ENCODE measurements around the gene ACOT7.

The ACOT7 gene

DNA sequence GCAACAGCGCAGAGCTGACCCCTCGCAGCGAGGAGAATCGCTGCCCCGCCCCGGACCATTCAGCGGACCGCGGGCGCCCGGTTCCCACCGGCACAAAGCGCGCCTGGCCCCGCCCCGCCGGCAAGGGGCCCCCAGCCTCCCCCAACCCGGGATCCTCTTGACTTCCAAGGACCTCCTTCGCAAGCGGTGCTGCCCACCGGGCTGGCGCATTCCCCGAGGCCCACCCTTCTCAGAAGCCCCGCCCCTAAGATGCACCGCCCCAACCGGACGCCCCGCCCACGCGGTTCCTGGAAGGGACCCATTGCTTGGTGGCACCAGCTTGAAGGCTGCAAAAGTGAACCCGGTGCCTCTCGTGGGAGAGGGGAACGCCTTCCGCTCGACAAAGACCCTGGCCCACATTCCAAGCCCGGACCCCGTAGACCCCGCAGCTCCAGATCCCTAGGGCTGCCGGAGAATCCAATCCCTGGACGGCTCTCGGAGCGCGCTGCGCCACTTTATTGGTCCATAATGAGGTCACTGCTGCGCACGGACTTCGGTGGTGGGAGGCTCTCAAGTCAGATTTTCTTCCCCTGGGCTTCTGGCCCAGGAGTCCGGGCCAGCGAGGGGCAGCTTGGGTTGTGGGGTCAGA, 147.6 kb downstream of the ACOT7 start:
- peak; percentile 51 to 85 for DNase-seq

DNA sequence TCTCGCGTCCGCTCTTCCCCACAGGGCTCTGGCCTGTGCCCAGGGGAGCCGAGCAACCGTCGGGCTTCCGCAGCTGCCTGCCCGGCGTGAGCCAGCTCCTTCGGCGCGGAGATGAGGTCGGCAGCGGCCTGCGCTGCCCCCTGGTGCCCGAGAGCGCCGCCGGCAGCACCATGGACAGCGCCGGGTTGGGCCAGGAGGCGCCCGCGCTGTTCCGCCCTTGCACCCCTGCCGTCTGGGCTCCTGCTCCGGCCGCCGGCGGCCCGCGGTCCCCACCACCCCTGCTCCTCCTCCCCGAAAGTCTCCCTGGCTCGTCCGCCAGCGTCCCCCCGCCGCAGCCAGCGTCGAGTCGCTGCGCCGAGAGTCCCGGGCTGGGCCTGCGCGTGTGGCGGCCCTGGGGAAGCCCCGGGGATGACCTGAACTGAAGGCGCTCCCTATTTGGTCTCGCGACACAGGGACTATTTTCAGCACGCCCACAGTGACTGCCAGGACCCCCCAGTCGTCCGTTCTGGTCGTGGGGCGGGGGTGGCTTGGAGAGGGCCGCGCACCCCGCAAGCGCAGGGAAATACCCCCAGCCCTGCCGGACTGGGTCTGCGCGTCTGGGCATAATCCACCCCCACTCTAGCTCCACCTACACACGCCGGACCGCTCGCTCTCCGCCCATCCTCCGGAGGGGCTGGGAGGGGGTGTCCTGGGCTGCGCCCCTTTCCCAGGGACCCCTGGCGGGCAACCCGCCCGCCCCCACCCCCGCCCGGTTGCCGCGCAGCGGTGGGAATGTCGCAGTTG, 148.3 kb downstream of the ACOT7 start:
- DNase-seq, result peak; percentile 59 to 91

DNA sequence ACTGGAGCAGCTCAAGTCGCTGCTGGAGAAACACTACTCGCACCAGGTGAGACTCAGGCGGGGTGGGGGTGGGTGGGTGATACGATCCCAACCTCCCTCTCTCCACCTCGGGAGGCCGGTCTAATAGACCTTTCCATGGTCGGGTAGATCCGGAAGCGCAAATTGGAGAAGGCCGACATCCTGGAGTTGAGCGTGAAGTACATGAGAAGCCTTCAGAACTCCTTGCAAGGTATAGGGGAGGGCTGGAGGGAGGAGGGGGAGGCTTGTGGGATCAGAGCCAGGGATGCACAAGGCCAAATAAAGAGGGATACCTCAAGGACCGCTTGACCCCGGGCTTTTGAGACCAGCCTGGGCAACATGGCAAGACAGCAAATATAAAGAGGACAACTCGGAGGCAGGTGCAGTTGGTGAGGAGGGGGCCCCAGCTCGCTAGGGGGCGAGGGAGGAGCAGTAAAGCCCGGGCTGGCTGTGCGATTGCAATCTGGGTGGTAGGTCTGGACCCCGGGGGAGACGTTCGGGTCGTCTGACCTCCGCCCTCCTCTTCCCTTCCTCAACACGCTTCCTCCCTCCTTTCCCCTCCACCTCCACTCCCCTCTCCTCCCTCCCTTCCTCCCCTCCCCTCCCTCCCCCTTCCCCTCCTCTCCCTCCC, 149.0 kb downstream of the ACOT7 start:
- peak in 1 of 2 experiments; percentile 72 for DNase-seq

DNA sequence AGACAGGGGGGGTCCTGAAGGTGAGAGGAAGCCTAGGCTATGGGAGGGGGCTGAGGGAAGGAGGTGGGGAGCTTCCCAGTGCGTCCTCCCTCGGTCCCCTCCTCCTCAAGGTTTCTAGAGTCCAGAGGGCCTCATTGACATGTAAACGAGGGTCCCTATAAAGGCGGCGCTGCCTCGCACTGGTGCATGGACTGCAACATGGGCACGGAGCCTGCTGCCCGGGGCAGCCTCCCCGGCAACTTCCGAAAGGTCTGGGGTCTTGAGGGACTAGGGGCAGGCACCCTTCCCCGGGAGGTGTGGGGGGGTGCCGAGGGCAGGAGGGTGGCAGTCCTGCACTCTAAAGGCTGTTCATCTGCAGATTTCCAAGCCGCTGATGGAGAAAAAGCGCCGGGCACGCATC, 149.6 kb downstream of the ACOT7 start, which contains the start of gene HES3:
TSS of gene HES3 (plus strand) at position 187 of the 400 bp plus-strand sequence. CDS start at position 374, 187 bp downstream.
- DNase-seq, result no peak

DNA sequence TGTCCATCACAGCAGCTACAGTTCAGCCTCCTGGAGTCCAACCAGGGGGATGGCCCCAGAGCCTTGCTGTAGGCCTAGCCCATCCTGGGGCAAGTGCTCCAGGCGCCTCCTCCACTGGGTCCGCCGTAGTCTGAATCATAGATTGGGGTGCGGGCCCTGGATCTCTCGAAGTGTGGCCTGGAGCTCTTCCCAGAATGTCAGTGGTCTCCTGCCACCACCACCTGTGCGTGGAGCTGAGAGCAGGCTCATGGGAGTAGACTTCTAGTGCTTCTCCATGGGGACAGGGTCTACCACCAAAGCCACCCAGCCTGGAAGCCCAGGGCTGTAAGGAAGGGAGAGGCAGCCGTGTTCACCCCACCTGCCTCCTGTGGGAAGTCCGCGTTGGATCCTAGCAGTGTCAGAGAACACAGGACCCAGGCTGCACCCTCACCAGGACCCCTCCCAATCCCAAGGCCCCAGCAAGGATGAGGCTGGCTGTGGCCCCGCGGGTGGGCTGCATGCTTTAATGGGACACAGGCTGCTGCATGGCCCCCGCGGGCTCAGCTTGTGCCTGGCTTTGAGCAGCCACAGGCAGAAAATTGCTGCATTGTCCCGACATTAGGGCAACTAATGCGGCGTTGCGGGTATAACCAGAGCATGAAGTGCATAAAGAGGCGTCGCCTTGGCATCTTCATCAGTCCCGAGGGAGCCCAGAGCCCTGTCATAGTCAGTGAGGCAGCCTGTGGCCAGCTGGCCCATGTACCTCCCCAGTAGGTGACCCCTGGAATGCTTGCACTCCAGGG, 150.3 kb downstream of the ACOT7 start:
- DNase-seq, result no peak

DNA sequence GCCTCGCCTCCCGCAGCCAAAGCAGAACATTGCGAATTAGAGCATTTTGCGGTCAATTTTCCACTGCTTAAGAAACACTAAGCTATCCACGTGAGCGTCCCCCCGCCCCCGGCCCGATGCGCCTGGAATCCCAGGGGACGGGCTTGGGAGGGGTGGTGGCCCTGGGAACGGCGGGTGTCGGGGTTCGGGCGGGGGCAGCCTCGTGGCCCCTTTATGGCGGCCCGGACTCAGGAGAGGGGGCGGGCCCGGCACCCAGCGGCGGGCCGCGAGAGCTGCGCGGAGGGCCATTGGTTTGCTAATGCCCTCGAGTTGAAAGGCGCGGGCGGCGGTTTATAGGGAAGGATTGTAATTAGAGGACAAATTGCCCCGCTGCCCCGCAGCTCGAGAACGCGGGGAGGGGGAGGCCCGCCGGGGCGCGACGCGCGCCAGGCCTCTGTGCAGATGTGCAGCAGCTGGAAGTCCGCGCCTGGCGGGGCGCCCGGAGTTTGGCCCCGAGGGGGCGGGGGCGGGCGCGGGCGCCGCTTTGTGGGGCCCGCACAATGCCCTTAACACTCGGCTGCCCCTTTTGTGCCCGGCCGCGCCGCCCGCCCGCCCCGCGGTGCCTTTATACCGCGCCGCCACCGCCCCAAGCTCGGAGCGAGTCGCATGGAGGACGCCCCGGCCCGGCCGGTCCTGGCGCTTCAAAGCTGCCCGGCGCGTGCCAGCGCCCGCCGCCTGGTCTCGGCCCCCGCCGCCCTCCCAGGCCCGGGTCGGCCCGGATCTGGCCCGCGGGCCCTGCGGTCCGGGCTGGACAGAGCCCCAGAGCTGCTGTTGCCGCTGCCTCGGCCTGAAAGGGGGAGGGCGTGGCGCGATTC, 151.5 kb downstream of the ACOT7 start:
- DNase-seq, result peak in 1 of 2 experiments; percentile 44

DNA sequence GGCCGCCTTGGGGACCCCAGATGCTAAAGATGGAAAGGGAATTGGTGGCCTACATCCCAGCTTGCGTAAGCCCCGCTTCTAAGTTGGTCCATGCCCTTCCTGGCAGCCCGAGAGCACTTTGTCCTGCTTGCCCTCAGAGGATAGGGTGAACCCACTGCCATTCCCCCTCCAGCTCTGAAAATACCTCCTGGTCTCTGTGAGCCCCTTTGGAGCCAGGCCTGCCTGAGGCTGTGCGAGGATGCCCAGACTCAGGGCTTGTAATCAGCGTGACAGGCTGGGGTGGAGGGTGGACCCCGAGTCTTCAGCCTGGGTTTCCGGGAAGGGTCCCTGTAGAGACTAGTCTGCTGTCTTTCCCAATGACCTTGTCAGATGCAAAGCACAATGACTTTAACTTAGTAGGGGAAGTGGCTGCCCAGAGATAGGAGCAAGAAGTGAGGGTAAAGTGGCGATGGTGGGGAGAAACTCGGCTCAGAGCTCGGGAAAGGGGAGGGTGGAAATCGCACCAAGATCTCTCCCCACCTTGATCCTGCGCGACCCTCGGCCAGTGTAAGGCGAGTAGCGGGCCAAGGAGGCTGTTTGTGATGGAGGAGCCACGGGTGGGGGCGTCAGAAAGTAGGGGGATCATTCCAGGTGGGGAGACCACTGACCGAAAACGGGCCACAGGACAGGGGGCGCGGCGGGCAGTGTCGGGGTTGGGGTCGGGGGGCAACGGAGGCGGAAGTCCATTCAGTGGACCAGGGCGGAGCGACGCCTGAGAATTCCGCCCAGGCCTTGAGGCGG, 152.3 kb downstream of the ACOT7 start:
- no peak for DNase-seq

DNA sequence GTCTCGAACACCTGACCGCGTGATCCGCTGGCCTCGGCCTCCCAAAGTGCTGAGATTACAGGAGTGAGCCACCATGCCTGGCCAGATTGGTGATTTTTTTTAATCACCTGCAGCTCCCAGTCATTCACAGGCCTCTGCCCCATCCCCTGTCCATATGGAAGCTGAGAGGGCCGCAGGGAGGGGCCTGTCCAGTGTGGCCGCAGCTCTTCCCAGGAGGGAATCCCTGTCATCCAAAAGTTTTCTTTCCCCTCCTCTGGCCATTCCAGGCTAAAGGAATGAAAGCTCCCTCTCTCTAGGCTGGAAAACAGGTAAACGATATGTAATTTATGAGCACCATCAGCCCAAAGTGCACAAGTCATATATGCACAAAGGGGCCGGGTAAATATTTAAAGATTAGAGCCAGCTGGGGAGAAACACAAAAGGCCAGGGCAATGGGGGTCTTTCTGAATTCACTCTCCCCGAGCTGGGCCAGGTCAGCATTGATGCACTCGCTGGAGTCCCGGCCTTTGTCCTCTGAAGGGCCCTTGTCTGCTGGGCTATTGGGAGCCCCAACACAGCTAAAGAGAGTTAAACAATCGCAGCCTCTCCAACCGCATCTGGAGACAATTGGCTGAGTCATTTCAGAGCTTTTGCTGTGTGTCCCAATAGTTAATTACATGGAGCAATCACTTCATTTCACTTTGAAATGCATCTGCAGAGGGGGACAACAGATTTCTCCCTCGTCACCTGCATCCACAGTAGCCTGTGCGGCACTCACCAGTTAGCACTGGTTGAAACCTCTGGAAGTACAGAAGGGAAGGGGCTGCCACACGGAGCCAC, 153.4 kb downstream of the ACOT7 start:
- DNase-seq, result no peak

DNA sequence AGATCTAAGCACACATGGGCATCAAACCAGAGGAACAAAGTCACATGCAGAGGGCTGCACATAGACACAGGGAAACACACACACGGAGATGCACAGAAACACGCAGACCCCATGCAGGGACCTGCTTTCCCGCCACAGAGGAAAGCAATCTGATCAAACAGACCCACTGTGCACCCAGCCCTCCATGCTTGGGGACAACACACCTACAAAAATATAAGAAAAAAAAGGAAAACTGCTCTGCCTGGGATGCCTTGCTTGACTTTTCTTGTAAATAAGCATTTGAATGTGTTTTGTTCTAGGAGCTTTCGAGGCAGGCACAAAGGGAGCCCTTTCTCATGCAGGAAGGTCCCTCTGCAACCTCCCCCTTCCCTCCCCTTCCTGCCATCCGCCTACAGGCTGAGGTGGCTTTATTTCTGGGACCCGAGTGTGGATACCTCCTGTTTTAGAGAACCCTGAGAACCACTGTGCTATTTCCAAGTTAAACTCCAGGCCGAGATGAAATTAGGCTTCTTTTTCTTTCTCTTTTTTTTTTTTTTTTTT, 154.3 kb downstream of the ACOT7 start:
- DNase-seq, result no peak

DNA sequence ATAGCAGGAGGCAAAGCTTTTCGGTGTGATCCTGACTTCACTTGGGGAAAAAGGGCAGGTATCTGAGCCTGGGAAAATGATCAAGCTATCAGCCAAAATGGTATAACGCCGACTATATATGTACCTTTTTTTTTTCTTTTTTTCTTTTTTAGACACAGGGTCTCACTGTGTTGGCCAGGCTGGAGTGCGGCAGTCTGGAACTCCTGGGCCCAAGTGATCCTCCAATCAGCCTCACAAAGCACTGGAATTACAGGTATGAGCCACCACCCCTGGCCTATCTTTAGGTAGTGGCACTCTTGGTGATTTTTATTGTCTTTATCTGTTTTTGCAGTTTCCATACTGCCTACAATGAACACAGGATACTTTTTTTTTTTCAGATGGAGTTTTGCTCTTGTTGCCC, 156.5 kb downstream of the ACOT7 start:
- no peak for DNase-seq

DNA sequence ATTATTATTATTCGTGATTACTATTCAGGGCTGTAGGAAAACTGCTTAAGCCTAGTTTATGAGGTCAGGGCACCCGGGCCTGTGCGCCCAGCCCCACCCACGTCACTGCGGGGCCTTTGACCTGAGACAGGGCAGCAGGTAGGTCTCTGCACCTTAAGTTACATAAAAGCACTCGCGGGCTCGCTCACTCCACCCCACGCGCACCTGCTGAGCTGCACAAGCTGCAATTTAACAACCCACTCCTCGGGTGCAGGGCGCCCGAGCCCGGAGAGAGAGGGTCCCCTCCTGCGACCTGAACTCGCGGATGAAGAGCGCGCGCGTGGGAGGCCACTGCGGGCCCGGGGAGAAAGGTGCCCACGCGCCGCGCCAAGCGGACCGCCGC, 158.3 kb downstream of the ACOT7 start:
- DNase-seq, result peak in 1 of 2 experiments; percentile 54

DNA sequence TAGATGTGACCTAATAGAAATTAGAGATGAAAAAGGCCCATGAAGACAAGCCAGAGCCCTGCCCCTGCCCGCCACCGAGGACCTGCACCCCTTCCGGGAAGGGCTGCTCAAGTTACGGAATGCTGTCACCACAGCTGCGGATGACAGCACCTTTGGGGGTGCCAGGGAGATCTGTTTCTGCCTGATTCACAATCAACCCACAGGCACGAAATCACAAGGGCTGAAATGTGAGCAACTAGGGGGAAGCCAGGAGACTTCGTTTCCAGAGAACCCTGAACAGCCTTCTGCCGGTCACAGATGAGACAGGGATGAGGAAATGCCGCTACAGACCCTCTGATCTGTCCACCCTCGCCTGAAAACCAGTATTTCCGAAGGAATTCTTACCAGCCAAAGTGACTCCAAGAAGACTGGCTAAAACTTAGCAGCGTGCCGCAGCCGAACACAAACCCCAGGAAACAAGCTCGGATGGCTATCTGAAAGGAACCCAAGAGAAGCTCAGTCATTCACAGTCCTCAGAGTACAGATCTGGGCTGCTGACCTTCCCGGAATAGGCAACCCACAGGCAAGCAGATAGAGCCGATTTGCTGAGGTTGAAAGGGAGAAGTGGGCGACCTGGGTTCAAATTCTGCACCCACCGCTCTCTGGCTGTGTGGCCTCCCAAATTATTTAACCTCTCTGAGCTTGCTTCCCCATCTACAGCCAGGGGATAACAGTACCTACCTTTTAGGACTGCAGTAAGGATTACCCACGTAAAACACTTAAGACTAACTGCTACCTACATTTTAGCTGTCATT, 158.9 kb downstream of the ACOT7 start:
- DNase-seq, result no peak

DNA sequence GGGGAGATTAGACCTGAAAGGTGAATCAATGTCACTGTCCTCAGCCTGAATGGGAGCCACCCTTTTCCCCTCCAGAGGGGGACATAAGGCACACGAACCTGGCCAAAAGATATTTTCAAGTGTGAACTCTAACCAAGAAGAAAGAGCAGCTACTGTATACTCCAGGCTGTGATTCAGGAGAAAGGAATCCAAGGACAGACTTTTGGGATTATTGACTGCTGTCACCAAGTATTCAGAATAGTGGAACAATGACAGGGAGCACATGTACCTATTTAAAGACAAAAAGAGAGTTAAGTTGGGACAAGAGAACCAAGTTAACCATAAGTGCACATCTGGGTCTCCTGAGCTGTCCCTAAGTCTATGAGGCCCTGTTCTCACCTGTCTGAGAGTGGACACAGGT, 160.2 kb downstream of the ACOT7 start:
- no peak for DNase-seq

DNA sequence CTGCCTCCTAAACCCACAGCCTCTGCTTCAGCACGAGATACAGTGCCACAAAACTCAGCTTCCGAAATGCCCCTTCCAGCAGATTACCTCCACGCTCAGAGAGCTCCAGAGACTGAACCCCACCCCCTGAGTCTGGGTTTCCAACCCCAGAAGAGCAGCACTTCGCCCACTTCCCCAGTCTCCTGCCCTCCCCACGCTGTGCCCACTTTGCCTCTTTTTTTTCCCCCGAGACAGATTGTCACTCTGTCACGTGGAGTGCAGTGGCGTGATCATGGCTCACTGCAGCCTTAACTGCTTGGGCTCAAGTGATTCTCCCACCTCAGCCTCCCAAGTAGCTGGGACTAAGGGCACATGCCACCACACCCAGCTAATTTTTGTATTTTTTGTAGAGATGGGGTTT, 167.9 kb downstream of the ACOT7 start:
- DNase-seq, result no peak

DNA sequence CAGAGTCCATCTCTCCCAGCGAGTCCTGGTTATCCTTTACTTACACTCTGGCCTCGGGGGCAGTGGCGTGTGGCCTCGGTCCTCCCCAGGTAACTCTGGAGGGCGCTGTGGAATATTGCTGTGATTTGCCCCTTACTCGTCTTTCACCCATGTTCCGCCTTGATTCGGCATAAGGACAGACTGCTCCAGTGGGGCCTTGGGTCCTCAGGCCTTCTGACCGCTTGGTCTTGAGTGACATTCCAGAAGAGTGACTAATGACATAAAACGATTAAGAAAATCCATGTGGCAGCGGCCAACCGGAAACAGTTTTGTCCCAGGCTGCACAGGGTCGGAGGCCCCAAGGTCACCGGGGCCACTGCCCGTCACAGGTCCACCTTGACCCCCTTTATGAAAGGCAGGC, 168.8 kb downstream of the ACOT7 start:
- DNase-seq, result no peak

DNA sequence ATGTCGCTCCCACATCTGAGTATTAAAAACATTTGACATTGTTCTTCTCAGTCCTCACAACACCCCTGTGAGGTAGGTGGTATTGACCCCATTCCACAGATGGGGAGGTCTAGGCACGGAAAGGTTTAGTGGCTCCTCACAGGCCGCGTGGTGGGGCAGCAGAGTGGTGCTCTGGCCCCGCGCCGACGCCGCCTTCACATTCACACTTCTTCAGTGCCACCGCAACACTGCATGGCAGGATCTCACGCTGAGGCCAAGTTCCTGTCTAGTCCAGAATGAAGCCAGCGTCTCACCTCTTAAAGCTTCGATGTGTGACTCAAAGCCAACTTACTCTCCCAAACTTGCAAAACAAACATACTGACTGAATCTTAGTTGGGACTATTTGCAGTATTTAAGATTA, 169.9 kb downstream of the ACOT7 start:
- no peak for DNase-seq

DNA sequence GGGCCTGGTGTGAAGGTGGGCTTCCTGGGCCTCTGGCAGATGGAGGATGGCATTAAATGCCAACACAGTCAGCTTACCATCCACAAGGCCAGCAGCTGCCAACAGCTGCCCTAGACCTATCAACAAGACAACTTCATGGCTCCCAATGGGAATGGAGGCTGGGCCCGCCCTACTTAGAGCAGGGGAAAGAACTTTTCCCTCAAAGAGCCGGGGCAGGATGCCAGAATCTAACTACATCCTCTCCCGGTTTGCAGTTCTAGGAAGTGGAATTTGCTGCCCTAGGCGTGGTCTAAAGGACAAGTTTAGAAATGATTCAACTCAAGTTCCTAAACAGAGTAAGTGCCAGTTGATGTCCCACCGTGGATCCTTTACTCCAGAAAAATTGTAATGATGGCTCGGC, 170.9 kb downstream of the ACOT7 start:
- no peak for DNase-seq

DNA sequence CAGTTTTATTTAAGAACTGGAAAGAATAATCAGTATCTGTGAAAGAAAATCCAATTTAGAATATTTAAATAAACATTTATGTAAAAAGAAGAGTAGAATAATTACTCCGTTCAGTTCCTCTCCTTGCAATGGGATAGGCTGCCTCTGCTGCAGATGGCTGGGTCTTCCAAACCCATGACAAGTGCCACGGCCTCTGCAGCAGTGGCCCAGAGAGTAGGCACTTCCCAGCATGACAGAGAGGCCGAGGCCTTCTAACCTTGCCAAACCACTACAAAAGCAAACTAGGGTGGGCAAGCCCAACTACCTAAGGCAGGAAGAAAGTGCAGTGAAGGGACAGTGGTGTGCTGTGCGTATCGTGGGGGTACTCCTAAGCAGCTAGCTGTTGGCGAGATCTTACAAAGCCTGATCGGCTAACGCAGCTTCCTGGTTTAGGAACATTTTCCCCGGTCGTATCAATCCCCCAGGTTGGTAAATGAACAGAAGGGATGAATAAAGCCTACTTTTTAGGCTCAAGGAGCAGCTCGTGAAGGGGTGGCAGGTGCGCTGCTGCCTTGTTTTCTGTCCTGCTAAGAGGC, 172.3 kb downstream of the ACOT7 start:
- DNase-seq, result no peak

DNA sequence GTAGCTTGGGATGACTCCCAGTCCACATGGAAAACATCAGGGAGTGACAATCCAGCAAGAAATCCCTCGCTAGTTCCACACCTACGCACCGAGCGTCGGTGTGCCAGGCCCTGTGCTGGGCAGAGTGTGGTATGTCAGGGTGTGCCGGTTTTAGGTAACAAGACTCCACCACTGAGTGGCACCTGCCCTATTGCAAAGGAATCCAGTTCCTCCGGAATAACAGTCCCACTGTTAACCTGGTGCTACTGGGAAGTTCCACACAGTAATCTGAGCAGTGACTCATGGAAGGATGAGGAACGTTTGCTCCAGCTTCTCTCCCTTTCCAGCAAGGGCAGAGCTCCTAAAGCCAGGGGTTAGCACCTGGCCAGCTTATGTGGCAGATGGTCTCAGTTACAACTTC, 173.3 kb downstream of the ACOT7 start:
- DNase-seq, result no peak
